Activated CD8-positive, alpha-beta memory T cell treated with anti-CD3 and anti-CD28 coated beads, Interleukin-2, amount 50 U/mL, for 24 hours (primary cell): ENCODE measurements around the gene PDCD6IP.

Source experiments
- DNase-seq: peaks from one replicate; pipeline ENCODE4 v3.0.0-alpha.2; 2020; ENCODE audit errors: extremely low read depth

PDCD6IP gene

GRCh38 chr3:33895658-33896057 lies 97.2 kb downstream of the PDCD6IP start:
- DNase-seq: no peak

DNA sequence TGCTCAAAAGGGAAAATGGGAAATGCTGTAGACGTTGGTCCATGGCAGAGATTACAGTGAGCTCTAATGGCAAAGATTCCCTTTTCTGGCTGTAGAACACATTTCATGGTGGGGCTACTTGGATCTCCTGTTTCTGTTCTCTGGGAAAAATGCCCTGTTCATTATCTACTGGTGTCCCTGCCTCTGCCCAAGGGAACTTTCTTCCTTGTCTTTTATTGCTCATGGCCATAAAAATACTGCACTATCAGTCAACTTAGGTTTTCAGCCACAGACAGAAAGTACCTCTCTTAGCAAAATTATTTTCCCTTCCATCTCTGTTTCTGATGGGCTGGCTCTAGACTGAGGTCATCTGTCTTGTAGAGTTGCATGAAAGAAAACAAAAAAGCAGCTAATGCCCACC lies 98.9 kb downstream of the PDCD6IP start:
- no peak for DNase-seq

DNA sequence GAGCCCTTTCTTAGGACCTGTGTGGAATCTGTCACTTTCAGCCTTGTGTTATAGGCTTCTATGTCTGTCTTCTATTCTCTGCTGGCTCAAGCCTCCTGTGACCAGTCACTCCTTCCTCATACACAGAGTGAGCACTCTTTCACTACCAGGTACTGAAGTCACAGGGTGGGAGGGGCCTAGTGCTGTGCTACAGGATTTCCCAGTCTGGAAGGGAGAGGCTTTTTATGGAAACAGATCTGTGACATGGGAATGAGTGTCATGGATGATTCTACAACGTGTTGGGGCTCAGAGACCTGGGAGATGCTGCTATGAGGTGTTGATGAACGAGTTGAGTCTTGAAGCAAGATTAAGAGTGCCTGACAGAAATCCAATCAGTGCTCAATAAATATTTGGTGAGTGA lies 100.5 kb downstream of the PDCD6IP start:
- DNase-seq: no peak

DNA sequence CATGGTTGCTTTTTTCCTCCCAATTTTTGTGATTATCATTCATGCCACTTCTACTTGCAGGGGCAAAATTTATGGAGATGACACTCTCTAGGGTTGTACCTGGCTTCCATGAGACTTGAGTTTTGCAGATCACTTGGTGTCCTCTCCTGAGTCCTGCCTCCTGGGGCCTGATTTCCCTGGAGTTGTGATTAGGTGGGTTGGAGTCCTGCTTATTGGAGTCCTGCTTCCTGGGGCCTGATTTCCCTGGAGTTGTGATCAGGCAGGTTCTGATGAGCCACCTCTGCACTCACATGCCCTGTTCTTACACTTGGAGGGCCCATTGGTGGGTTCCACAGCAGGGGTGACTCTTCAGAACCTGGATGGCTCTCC lies 102.0 kb downstream of the PDCD6IP start:
- DNase-seq: no peak

DNA sequence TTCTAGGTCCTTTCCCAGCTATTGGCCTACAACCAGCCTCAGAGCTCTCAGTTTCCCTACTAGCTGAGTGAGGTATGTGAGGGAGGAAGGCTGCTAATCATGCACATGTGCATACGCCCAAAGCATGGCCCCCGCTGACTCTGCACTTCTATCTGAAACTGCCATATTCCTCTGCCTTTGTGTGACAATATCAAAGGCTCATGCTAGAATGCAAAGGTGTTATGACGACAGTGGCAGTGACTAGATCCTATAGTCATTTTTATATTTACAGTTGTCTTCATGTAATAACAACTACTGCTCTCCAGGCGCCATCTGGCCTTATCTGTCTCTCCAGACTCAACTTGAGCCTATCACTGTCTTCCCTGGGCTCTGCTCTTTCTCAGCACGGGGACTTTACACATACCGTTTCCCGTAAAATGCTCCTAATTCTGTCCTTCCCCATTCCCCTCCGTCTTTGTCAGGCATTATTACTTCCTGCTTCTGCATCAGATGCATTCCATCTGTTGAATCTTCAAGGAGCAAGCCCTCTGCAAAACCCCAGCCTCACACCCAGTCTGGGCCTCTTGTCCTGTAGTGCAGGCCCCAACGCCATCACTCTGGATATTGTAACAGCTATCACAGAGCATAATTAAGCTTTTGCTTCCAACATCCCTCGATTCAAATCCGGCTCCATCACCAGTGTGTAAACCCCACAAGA lies 102.5 kb downstream of the PDCD6IP start:
- no peak for DNase-seq

- no peak for DNase-seq
Observed at GRCh38 chr3:33901862-33902563, 103.6 kb downstream of the PDCD6IP start.

DNA sequence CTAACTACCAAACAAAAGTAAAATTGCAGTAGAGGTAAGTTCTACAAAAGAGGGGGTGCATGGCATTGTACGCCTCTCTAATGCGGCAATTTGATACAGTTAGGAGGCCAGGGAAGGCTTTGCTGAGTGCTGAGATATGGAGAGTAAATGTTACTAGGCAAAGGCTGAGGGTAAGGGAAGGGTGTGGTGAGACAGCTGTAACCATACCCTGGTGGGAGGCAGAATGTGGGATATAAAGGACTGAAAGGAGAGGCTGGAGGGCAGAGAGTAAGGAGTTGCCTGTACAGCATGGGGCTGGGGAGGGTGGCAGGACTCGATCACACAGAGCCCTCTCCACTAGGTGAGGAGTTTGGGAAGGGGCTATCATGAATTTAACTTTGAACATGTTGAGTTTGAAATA lies 106.3 kb downstream of the PDCD6IP start:
- no peak for DNase-seq

GRCh38 chr3:33908250-33908851 lies 109.9 kb downstream of the PDCD6IP start:
- DNase-seq: no peak

GRCh38 chr3:33909547-33909946 lies 111.1 kb downstream of the PDCD6IP start:
- no peak for DNase-seq

- no peak for DNase-seq
Observed at GRCh38 chr3:33910031-33910430, 111.6 kb downstream of the PDCD6IP start.

GRCh38 chr3:33911525-33912322 lies 113.3 kb downstream of the PDCD6IP start:
- no peak for DNase-seq

DNA sequence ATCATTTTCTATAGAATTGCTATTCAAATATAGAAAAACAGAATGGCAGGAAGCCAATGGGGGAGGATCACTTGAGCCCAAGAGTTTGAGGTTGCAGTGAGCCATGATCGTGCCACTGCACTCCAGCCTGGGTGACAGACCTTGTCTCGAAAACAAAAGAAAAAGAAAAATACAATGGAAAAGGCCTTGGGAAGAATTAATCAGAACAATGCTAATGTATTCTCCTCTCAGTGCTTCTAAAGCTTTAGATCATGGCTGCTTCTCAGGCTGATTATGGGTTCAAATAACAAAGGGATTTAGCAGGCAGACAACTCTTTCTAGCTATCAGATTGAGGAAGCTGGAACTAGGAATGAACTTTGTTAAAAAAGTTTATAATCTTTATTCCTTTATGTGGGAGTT lies 115.8 kb downstream of the PDCD6IP start:
- no peak for DNase-seq

GRCh38 chr3:33914731-33915379 lies 116.4 kb downstream of the PDCD6IP start:
- no peak for DNase-seq

GRCh38 chr3:33915796-33916546 lies 117.5 kb downstream of the PDCD6IP start:
- no peak for DNase-seq

GRCh38 chr3:33918126-33918756 lies 119.8 kb downstream of the PDCD6IP start:
- no peak for DNase-seq
